Measurements from ENCODE around the gene TMEM45B.

GRCh38 chr11:129825380-129825779, 9.7 kb downstream of the TMEM45B start:
- TF ChIP-seq MXI1 (IDR thresholded peaks at IDR 0.05; ENCODE audit: low read depth, low read length) (no peak), GABPA (IDR thresholded peaks at IDR 0.05; ENCODE audit: low read depth) (no peak), CTCF (IDR thresholded peaks at IDR 0.05) (no peak), SIN3A (IDR thresholded peaks at IDR 0.05; ENCODE audit: borderline replicate concordance, low read depth, low read length) (no peak), REST (IDR thresholded peaks at IDR 0.05; ENCODE audit: low read depth, low read length) (no peak), GATA2 (CRISPR knock-in tag; IDR thresholded peaks at IDR 0.05) (no peak), POLR2AphosphoS5 (IDR thresholded peaks at IDR 0.05; ENCODE audit: low read depth, low read length) (no peak)
- TF ChIP-seq, protein P1, sequence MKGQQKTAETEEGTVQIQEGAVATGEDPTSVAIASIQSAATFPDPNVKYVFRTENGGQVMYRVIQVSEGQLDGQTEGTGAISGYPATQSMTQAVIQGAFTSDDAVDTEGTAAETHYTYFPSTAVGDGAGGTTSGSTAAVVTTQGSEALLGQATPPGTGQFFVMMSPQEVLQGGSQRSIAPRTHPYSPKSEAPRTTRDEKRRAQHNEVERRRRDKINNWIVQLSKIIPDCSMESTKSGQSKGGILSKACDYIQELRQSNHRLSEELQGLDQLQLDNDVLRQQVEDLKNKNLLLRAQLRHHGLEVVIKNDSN (IDR thresholded peaks at IDR 0.05; ENCODE audit: borderline replicate concordance, low read depth) = no peak
